Measurements from ENCODE around the gene RRAS2.

Gene RRAS2

GRCh38 chr11:14308897-14309387, 50.0 kb downstream of the RRAS2 start:
- no peak overlapping the region for H3K4me3 ChIP-seq (ENCODE audit: insufficient read length, low read depth)
- no peak overlapping the region for H3K9ac ChIP-seq (ENCODE audit: insufficient read length, low read depth)
- H3K36me3 ChIP-seq (ENCODE audit: insufficient read depth, insufficient read length, low read length) = no peaks in the 10 kb centered on the region
- H3K4me1 ChIP-seq (ENCODE audit: insufficient read depth, insufficient read length) = peaks cover 2% of the 10 kb centered on the region
- no peaks in the 10 kb centered on the region for H3K9me3 ChIP-seq (ENCODE audit: insufficient read depth, low read length)
- H3K27me3 ChIP-seq (ENCODE audit: insufficient read depth, insufficient read length) = no peaks in the 10 kb centered on the region
- DNase-seq (ENCODE audit: low read depth, low spot score) = no peak
- TF ChIP-seq YY1 (IDR thresholded peaks at IDR 0.05; ENCODE audit: insufficient read depth, insufficient read length) (no peak), SUZ12 (IDR thresholded peaks at IDR 0.05; ENCODE audit: extremely low read depth, insufficient read depth, insufficient read length) (no peak), ZNF274 (IDR thresholded peaks at IDR 0.05; ENCODE audit: low read depth, low read length) (no peak)

GRCh38 chr11:14308114-14308896, 50.7 kb downstream of the RRAS2 start:
- Histone ChIP-seq H3K9ac (ENCODE audit: insufficient read length, low read depth) (no peak overlapping the region), H3K36me3 (ENCODE audit: insufficient read depth, insufficient read length, low read length) (no peaks in the 10 kb centered on the region), H3K4me1 (ENCODE audit: insufficient read depth, insufficient read length) (peaks cover 2% of the 10 kb centered on the region), H3K27me3 (ENCODE audit: insufficient read depth, insufficient read length) (no peaks in the 10 kb centered on the region), H3K4me3 (ENCODE audit: insufficient read length, low read depth) (no peak overlapping the region), H3K9me3 (ENCODE audit: insufficient read depth, low read length) (no peaks in the 10 kb centered on the region)
- no peak for TF ChIP-seq YY1 (IDR thresholded peaks at IDR 0.05; ENCODE audit: insufficient read depth, insufficient read length)
- no peak for TF ChIP-seq SUZ12 (IDR thresholded peaks at IDR 0.05; ENCODE audit: extremely low read depth, insufficient read depth, insufficient read length)
- no peak for TF ChIP-seq ZNF274 (IDR thresholded peaks at IDR 0.05; ENCODE audit: low read depth, low read length)
- DNase-seq (ENCODE audit: low read depth, low spot score) = no peak

GRCh38 chr11:14306481-14306880, 52.5 kb downstream of the RRAS2 start:
- Histone ChIP-seq H3K4me1 (ENCODE audit: insufficient read depth, insufficient read length) (peaks cover 2% of the 10 kb centered on the region), H3K4me3 (ENCODE audit: insufficient read length, low read depth) (no peak overlapping the region), H3K9me3 (ENCODE audit: insufficient read depth, low read length) (no peaks in the 10 kb centered on the region), H3K36me3 (ENCODE audit: insufficient read depth, insufficient read length, low read length) (no peaks in the 10 kb centered on the region), H3K27me3 (ENCODE audit: insufficient read depth, insufficient read length) (no peaks in the 10 kb centered on the region), H3K9ac (ENCODE audit: insufficient read length, low read depth) (no peak overlapping the region)
- DNase-seq (ENCODE audit: low read depth, low spot score) = no peak
- TF ChIP-seq SUZ12 (IDR thresholded peaks at IDR 0.05; ENCODE audit: extremely low read depth, insufficient read depth, insufficient read length) (no peak), YY1 (IDR thresholded peaks at IDR 0.05; ENCODE audit: insufficient read depth, insufficient read length) (no peak), ZNF274 (IDR thresholded peaks at IDR 0.05; ENCODE audit: low read depth, low read length) (no peak)

- no peaks in the 10 kb centered on the region for H3K27me3 ChIP-seq (ENCODE audit: insufficient read depth, insufficient read length)
- H3K4me1 ChIP-seq (ENCODE audit: insufficient read depth, insufficient read length) = peaks cover 2% of the 10 kb centered on the region
- no peaks in the 10 kb centered on the region for H3K36me3 ChIP-seq (ENCODE audit: insufficient read depth, insufficient read length, low read length)
- no peak overlapping the region for H3K9ac ChIP-seq (ENCODE audit: insufficient read length, low read depth)
- H3K9me3 ChIP-seq (ENCODE audit: insufficient read depth, low read length) = no peaks in the 10 kb centered on the region
- H3K4me3 ChIP-seq (ENCODE audit: insufficient read length, low read depth) = no peak overlapping the region
- no peak for DNase-seq (ENCODE audit: low read depth, low spot score)
- no peak for TF ChIP-seq YY1 (IDR thresholded peaks at IDR 0.05; ENCODE audit: insufficient read depth, insufficient read length)
- no peak for TF ChIP-seq ZNF274 (IDR thresholded peaks at IDR 0.05; ENCODE audit: low read depth, low read length)
- TF ChIP-seq SUZ12 (IDR thresholded peaks at IDR 0.05; ENCODE audit: extremely low read depth, insufficient read depth, insufficient read length) = no peak
Measured at GRCh38 chr11:14305649-14306048, 53.3 kb downstream of the RRAS2 start.

GRCh38 chr11:14304601-14305000, 54.4 kb downstream of the RRAS2 start:
- Histone ChIP-seq H3K36me3 (ENCODE audit: insufficient read depth, insufficient read length, low read length) (no peaks in the 10 kb centered on the region), H3K4me3 (ENCODE audit: insufficient read length, low read depth) (no peak overlapping the region), H3K4me1 (ENCODE audit: insufficient read depth, insufficient read length) (peaks cover 2% of the 10 kb centered on the region), H3K9ac (ENCODE audit: insufficient read length, low read depth) (no peak overlapping the region), H3K9me3 (ENCODE audit: insufficient read depth, low read length) (no peaks in the 10 kb centered on the region), H3K27me3 (ENCODE audit: insufficient read depth, insufficient read length) (no peaks in the 10 kb centered on the region)
- TF ChIP-seq YY1 (IDR thresholded peaks at IDR 0.05; ENCODE audit: insufficient read depth, insufficient read length) = no peak
- TF ChIP-seq ZNF274 (IDR thresholded peaks at IDR 0.05; ENCODE audit: low read depth, low read length) = no peak
- no peak for TF ChIP-seq SUZ12 (IDR thresholded peaks at IDR 0.05; ENCODE audit: extremely low read depth, insufficient read depth, insufficient read length)
- DNase-seq (ENCODE audit: low read depth, low spot score) = no peak

- Histone ChIP-seq H3K9me3 (ENCODE audit: insufficient read depth, low read length) (no peaks in the 10 kb centered on the region), H3K4me1 (ENCODE audit: insufficient read depth, insufficient read length) (no peaks in the 10 kb centered on the region), H3K9ac (ENCODE audit: insufficient read length, low read depth) (no peak overlapping the region), H3K36me3 (ENCODE audit: insufficient read depth, insufficient read length, low read length) (peaks cover 2% of the 10 kb centered on the region), H3K4me3 (ENCODE audit: insufficient read length, low read depth) (no peak overlapping the region), H3K27me3 (ENCODE audit: insufficient read depth, insufficient read length) (no peaks in the 10 kb centered on the region)
- TF ChIP-seq ZNF274 (IDR thresholded peaks at IDR 0.05; ENCODE audit: low read depth, low read length) (no peak), SUZ12 (IDR thresholded peaks at IDR 0.05; ENCODE audit: extremely low read depth, insufficient read depth, insufficient read length) (no peak)
- DNase-seq (ENCODE audit: low read depth, low spot score) = peak; percentile 36
Measured at GRCh38 chr11:14300661-14301304, 58.2 kb downstream of the RRAS2 start.

GRCh38 chr11:14299921-14300320, 59.1 kb downstream of the RRAS2 start:
- TF ChIP-seq ZNF274 (IDR thresholded peaks at IDR 0.05; ENCODE audit: low read depth, low read length) (no peak), YY1 (IDR thresholded peaks at IDR 0.05; ENCODE audit: insufficient read depth, insufficient read length) (no peak), SUZ12 (IDR thresholded peaks at IDR 0.05; ENCODE audit: extremely low read depth, insufficient read depth, insufficient read length) (no peak)

More at GRCh38 chr11:14299921-14300320, 59.1 kb downstream of the RRAS2 start:
- no peak for DNase-seq (ENCODE audit: low read depth, low spot score)
- Histone ChIP-seq H3K4me1 (ENCODE audit: insufficient read depth, insufficient read length) (no peaks in the 10 kb centered on the region), H3K9ac (ENCODE audit: insufficient read length, low read depth) (no peak overlapping the region), H3K27me3 (ENCODE audit: insufficient read depth, insufficient read length) (no peaks in the 10 kb centered on the region), H3K4me3 (ENCODE audit: insufficient read length, low read depth) (no peak overlapping the region), H3K36me3 (ENCODE audit: insufficient read depth, insufficient read length, low read length) (peaks cover 2% of the 10 kb centered on the region), H3K9me3 (ENCODE audit: insufficient read depth, low read length) (no peaks in the 10 kb centered on the region)

Data from NT2/D1 (cell line).